HG03139 (cell line): ENCODE results near the gene RNF213.
"Not testable (repeated sequence)": the region's sequence is repeated elsewhere in the genome, so short reads cannot be mapped to it uniquely, and the experiment has no call there.

Experiments
- ATAC-seq: cut with Tn5 transposase; IDR thresholded peaks from one replicate; pipeline ENCODE4 v1.9.1; 2021; ENCODE audit not compliant: unreplicated experiment

RNF213 gene

GRCh38 chr17:80267391-80267790, 6.7 kb downstream of the RNF213 start:
- ATAC-seq, result no peak

- no peak for ATAC-seq
Measured at GRCh38 chr17:80268427-80268826, 7.8 kb downstream of the RNF213 start.

GRCh38 chr17:80269405-80269807, 8.8 kb downstream of the RNF213 start:
- no peak for ATAC-seq

GRCh38 chr17:80270104-80270503, 9.5 kb downstream of the RNF213 start:
- no peak for ATAC-seq

- no peak for ATAC-seq
Measured at GRCh38 chr17:80270836-80271235, 10.2 kb downstream of the RNF213 start.

GRCh38 chr17:80272366-80272765, 11.7 kb downstream of the RNF213 start:
- ATAC-seq, result no peak

GRCh38 chr17:80274331-80274730, 13.7 kb downstream of the RNF213 start:
- ATAC-seq, result no peak

GRCh38 chr17:80274871-80275449, 14.3 kb downstream of the RNF213 start:
- ATAC-seq, result no peak

- ATAC-seq, result not testable (repeated sequence)
Measured at GRCh38 chr17:80275857-80276256, 15.2 kb downstream of the RNF213 start.

- ATAC-seq, result no peak
Measured at GRCh38 chr17:80277751-80278671, 17.4 kb downstream of the RNF213 start.

GRCh38 chr17:80279895-80280294, 19.2 kb downstream of the RNF213 start:
- ATAC-seq, result no peak

GRCh38 chr17:80281516-80281915, 20.9 kb downstream of the RNF213 start:
- ATAC-seq, result no peak

- no peak for ATAC-seq
Measured at GRCh38 chr17:80283116-80283852, 22.6 kb downstream of the RNF213 start.

- ATAC-seq, result no peak
Measured at GRCh38 chr17:80284631-80285030, 24.0 kb downstream of the RNF213 start.

- no peak for ATAC-seq
Measured at GRCh38 chr17:80285237-80285920, 24.7 kb downstream of the RNF213 start.

GRCh38 chr17:80286638-80286960, 25.9 kb downstream of the RNF213 start:
- no peak for ATAC-seq

GRCh38 chr17:80287038-80287437, 26.4 kb downstream of the RNF213 start:
- no peak for ATAC-seq

- no peak for ATAC-seq
Measured at GRCh38 chr17:80287806-80288567, 27.3 kb downstream of the RNF213 start.

GRCh38 chr17:80289616-80290015, 29.0 kb downstream of the RNF213 start:
- ATAC-seq, result no peak

- no peak for ATAC-seq
Measured at GRCh38 chr17:80290156-80290555, 29.5 kb downstream of the RNF213 start.

GRCh38 chr17:80291260-80291659, 30.6 kb downstream of the RNF213 start:
- ATAC-seq, result no peak
